Activated CD8-positive, alpha-beta memory T cell treated with anti-CD3 and anti-CD28 coated beads, Interleukin-2, amount 50 U/mL, for 1 hour (primary cell): ENCODE data around the gene TRAF3.

Experiments
- DNase-seq: peaks from one replicate; pipeline ENCODE4 v3.0.0-alpha.2; 2020; ENCODE audit errors: extremely low read depth

The TRAF3 gene

DNA sequence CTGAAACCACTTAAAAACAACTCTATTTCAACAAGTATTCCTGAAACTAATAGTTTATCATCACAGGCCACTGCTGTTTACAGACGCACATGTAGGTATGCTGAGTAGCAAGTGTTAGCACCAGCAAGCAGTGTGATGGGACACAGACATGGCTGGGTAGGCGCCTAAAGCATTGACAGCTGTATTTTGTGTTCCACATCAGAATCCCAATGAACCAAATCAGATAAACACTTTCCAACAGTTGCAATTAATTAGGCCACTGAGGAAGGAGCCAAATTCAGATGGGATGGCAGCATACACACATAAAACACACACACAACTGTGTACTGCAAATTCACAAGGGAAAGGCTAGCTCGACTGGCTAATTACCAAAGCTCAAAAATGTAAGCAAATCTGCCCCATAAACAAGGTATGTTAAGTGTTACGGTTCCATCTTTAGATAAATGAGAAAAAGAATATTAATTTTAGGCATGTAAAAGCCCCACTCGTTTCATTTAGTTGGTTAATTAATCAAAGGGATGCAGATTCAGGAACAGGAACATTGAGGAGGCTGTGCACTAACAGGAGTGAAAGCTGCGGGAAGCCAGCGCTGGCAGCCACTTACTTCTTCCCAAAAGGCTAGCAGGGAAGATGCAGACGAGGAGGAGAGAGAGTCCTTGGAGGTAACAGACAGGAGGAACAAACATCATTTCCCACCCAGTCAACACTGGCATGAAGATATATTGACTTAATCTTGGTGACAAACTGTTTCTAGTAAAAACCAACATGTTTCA lies 178.6 kb downstream of the TRAF3 start:
- no peak for DNase-seq

GRCh38 chr14:102957222-102957621 lies 180.0 kb downstream of the TRAF3 start:
- DNase-seq, result no peak

- no peak for DNase-seq
Measured at GRCh38 chr14:102958461-102958860, 181.2 kb downstream of the TRAF3 start.
